Nephron progenitor cell (in vitro differentiated cells): Measurements from ENCODE around the gene SLC11A1.
A peak's percentile ranks its signal among the peaks of the same experiment; 100 is the strongest.

Experiments used
- DNase-seq: peaks from one replicate; pipeline ENCODE4 v3.0.0; 2021
- H3K27ac Mint-ChIP-seq: 2 replicates; pipeline ENCODE4 v1.8.0; 2021; ENCODE audit warnings: mild to moderate bottlenecking, moderate library complexity, mixed read lengths
- H3K27me3 Mint-ChIP-seq: 2 replicates; pipeline ENCODE4 v1.8.0; 2021; ENCODE audit warnings: mild to moderate bottlenecking, low read depth, mixed read lengths; ENCODE audit not compliant: poor library complexity
- H3K36me3 Mint-ChIP-seq: 2 replicates; pipeline ENCODE4 v1.8.0; 2021; ENCODE audit warnings: low read depth, mixed read lengths
- H3K4me1 Mint-ChIP-seq: 2 replicates; pipeline ENCODE4 v1.8.0; 2021; ENCODE audit warnings: mixed read lengths
- H3K4me3 Mint-ChIP-seq: 2 replicates; pipeline ENCODE4 v1.8.0; 2021; ENCODE audit warnings: mild to moderate bottlenecking, moderate library complexity, mixed read lengths
- H3K9me3 Mint-ChIP-seq: 2 replicates; pipeline ENCODE4 v1.8.0; 2021; ENCODE audit warnings: mild to moderate bottlenecking, moderate library complexity, mixed read lengths
- TF ChIP-seq, protein P1 (sequence below): fragments of 200-600 bp; sonication (generic); IDR thresholded peaks from 2 replicates; pipeline ENCODE4 v1.5.0; 2021; ENCODE audit warnings: antibody characterized with exemption

The SLC11A1 gene, protein sequence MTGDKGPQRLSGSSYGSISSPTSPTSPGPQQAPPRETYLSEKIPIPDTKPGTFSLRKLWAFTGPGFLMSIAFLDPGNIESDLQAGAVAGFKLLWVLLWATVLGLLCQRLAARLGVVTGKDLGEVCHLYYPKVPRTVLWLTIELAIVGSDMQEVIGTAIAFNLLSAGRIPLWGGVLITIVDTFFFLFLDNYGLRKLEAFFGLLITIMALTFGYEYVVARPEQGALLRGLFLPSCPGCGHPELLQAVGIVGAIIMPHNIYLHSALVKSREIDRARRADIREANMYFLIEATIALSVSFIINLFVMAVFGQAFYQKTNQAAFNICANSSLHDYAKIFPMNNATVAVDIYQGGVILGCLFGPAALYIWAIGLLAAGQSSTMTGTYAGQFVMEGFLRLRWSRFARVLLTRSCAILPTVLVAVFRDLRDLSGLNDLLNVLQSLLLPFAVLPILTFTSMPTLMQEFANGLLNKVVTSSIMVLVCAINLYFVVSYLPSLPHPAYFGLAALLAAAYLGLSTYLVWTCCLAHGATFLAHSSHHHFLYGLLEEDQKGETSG

DNA sequence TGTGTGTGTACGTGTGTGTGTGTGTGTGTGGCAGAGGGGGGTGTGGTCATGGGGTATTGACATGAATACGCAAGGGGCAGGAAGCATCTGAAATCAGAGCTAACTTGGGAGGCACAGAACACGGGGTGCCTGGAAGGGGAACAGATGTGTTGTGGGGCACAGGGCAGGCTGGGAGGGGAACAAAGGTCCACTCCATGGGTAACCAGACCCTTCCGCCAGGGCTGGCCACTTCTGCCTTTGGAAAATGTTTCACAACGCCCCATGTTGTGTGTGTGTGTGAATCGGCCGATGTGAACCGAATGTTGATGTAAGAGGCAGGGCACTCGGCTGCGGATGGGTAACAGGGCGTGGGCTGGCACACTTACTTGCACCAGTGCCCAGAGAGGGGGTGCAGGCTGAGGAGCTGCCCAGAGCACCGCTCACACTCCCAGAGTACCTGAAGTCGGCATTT, at the start of gene SLC11A1:
Gene SLC11A1, plus strand, starts transcription at position 358 of the 451 bp plus-strand sequence. CDS start 96 bp downstream, outside the sequence.
- peak within 1 kb of the TSS; percentile 29 for H3K27ac Mint-ChIP-seq
- peaks cover 7% of the 10 kb centered on the region for H3K4me1 Mint-ChIP-seq
- no peaks in the 10 kb centered on the region for H3K36me3 Mint-ChIP-seq
- DNase-seq: no peak
- no peak within 1 kb of the TSS for H3K4me3 Mint-ChIP-seq
- H3K9me3 Mint-ChIP-seq: no peaks in the 10 kb centered on the region
- TF ChIP-seq, protein P1, sequence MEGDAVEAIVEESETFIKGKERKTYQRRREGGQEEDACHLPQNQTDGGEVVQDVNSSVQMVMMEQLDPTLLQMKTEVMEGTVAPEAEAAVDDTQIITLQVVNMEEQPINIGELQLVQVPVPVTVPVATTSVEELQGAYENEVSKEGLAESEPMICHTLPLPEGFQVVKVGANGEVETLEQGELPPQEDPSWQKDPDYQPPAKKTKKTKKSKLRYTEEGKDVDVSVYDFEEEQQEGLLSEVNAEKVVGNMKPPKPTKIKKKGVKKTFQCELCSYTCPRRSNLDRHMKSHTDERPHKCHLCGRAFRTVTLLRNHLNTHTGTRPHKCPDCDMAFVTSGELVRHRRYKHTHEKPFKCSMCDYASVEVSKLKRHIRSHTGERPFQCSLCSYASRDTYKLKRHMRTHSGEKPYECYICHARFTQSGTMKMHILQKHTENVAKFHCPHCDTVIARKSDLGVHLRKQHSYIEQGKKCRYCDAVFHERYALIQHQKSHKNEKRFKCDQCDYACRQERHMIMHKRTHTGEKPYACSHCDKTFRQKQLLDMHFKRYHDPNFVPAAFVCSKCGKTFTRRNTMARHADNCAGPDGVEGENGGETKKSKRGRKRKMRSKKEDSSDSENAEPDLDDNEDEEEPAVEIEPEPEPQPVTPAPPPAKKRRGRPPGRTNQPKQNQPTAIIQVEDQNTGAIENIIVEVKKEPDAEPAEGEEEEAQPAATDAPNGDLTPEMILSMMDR: no peak
- peaks cover 33% of the 10 kb centered on the region for H3K27me3 Mint-ChIP-seq

DNA sequence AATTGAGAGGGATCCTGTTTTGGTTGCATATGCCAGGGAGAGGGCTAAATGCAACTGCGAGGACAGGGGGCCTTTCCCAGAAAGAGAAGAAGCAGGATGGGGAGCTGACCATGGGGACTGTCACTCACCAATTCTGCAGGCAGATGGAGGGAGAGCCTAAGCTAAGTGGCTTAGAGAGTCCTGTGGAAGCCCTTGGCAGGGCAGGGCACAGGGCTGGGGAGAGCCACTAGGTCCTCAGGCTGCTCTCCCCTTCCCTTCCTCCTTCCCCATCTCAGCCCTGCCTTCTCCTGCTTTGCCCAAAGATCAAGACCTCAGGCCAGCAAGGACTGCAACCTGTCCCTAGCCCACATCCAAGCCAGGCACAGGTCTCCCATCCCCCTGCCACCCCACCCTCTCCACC, 49.8 kb upstream of the SLC11A1 start:
- Mint-ChIP-seq H3K9me3 (no peaks in the 10 kb centered on the region), H3K4me1 (peaks cover 68% of the 10 kb centered on the region), H3K27ac (no peak overlapping the region), H3K36me3 (peaks cover 9% of the 10 kb centered on the region), H3K4me3 (no peak overlapping the region), H3K27me3 (peaks cover 8% of the 10 kb centered on the region)
- TF ChIP-seq, protein P1: no peak
- DNase-seq: no peak

DNA sequence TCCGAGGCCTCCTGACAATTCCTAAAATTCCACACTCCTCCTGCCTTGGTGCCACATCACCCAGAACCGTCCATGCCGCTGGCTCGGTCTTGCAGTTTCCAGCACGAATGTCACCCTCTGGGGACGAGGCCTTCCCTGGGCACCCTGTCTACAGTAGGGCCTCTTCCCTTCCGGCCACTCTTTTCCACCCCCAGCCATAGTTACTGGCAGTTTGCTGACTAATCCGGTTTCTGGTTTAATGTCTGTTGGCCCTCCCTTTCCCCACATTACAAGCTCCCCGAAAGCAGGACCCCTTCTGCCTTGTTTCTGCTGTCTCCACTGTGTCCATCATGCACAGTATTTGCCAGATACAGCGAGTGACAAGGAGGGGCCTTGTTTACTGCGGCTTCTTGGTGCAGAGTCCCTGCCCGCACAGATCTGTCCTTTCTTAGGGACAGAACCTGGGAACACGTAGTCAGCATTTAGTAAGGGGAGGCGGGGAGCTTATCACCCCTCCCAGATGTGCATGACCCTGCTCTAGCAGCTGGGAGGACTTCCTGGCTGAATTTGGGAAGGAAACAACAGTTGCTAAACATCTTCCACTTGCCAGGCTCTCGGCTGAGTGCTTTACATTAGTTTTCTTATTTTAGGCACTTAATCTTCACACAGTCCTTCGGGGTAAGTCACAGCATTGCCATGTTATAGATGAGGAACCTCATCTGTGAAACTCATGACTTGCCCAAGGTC, 49.0 kb upstream of the SLC11A1 start:
- H3K9me3 Mint-ChIP-seq: no peaks in the 10 kb centered on the region
- peaks cover 8% of the 10 kb centered on the region for H3K27me3 Mint-ChIP-seq
- peaks cover 60% of the 10 kb centered on the region for H3K4me1 Mint-ChIP-seq
- DNase-seq: no peak
- peaks cover 9% of the 10 kb centered on the region for H3K36me3 Mint-ChIP-seq
- peak overlapping the region; percentile 17 for H3K27ac Mint-ChIP-seq
- H3K4me3 Mint-ChIP-seq: no peak overlapping the region
- TF ChIP-seq, protein P1: no peak

DNA sequence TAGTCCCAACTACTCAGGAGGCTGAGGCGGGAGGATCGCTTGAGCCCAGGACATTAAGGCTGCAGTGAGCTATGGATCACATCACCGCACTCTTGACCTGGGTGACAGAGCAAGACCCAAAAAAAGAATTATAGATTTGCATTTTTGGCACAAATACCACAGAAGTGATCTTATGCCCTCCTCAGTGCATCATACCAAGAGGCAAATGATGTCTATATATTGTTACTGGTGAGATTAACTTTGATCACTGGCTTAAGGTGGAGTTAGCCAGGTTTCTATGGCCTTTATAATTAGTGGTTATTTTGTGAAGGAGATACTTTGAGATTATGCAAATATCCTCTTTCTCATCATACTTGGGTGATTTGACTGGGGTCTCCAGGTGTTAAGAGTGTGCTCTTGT, 47.5 kb upstream of the SLC11A1 start:
- Mint-ChIP-seq H3K4me3 (no peak overlapping the region), H3K4me1 (peaks cover 46% of the 10 kb centered on the region)
- TF ChIP-seq, protein P1: no peak

DNA sequence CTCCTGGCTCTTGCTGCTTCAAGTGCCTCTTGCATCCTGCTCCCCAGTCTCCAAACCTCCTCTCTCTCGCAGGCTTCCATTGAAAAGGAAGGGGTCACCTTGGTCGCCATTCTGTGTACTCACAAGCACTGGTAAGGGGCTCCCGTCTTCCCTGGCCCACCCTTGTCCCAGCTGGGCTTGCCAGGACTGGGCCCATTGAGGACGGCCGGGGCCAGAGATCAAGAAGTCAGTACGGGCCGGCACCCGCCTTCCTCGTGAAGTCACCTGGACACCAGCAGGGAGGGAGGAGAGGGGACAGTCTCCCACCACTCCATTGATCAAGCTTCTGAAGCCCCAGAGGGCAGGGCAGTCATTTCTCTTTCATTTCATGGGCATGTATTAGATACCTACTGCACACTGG, 41.4 kb upstream of the SLC11A1 start:
- TF ChIP-seq, protein P1: no peak
- no peak overlapping the region for H3K27ac Mint-ChIP-seq
- no peak overlapping the region for H3K4me3 Mint-ChIP-seq
- H3K9me3 Mint-ChIP-seq: no peaks in the 10 kb centered on the region
- H3K27me3 Mint-ChIP-seq: no peaks in the 10 kb centered on the region
- no peak for DNase-seq
- H3K36me3 Mint-ChIP-seq: peaks cover 7% of the 10 kb centered on the region
- H3K4me1 Mint-ChIP-seq: peaks cover 7% of the 10 kb centered on the region

More for the DNA sequence above, 47.5 kb upstream of the SLC11A1 start:
- DNase-seq: no peak
- Mint-ChIP-seq H3K36me3 (peaks cover 14% of the 10 kb centered on the region), H3K9me3 (no peaks in the 10 kb centered on the region), H3K27ac (no peak overlapping the region), H3K27me3 (peaks cover 5% of the 10 kb centered on the region)
